Stimulated activated CD4-positive, alpha-beta T cell treated with anti-CD3 and anti-CD28 coated beads, Interleukin-4, amount 100 ng/mL, for 4 hours (primary cell): ENCODE measurements around the gene CWC27.
"Not testable (repeated sequence)": the region's sequence is repeated elsewhere in the genome, so short reads cannot be mapped to it uniquely, and the experiment has no call there.

ENCODE experiments used
- DNase-seq, 2 experiments: peaks; one replicate each; pipeline ENCODE4 v3.0.0-alpha.2; 2020

The CWC27 gene

GRCh38 chr5:64840958-64841357 lies 72.2 kb downstream of the CWC27 start:
- DNase-seq: no peak

- no peak for DNase-seq
These were observed 85.0 kb downstream of the CWC27 start for GRCh38 chr5:64853777-64854176.

GRCh38 chr5:64854855-64855254 lies 86.1 kb downstream of the CWC27 start:
- DNase-seq: no peak

GRCh38 chr5:64859881-64860280 lies 91.2 kb downstream of the CWC27 start:
- DNase-seq: no peak

- no peak for DNase-seq
These were observed 92.6 kb downstream of the CWC27 start for GRCh38 chr5:64861281-64861680.

- no peak for DNase-seq
These were observed 95.4 kb downstream of the CWC27 start for GRCh38 chr5:64864171-64864570.

- DNase-seq: no peak
These were observed 96.9 kb downstream of the CWC27 start for GRCh38 chr5:64865662-64866061.

- DNase-seq: no peak
These were observed 100.7 kb downstream of the CWC27 start for GRCh38 chr5:64869419-64869818.

- no peak for DNase-seq
These were observed 103.3 kb downstream of the CWC27 start for GRCh38 chr5:64872044-64872443.

GRCh38 chr5:64873441-64873840 lies 104.7 kb downstream of the CWC27 start:
- no peak for DNase-seq

- DNase-seq: no peak
These were observed 106.0 kb downstream of the CWC27 start for GRCh38 chr5:64874753-64875152.

GRCh38 chr5:64876203-64876602 lies 107.5 kb downstream of the CWC27 start:
- DNase-seq: no peak

GRCh38 chr5:64880821-64881220 lies 112.1 kb downstream of the CWC27 start:
- no peak for DNase-seq

GRCh38 chr5:64883912-64884311 lies 115.2 kb downstream of the CWC27 start:
- no peak for DNase-seq

- DNase-seq: no peak
These were observed 115.8 kb downstream of the CWC27 start for GRCh38 chr5:64884541-64884940.

- DNase-seq: no peak
These were observed 119.2 kb downstream of the CWC27 start for GRCh38 chr5:64887910-64888309.

GRCh38 chr5:64895748-64896147 lies 127.0 kb downstream of the CWC27 start:
- DNase-seq: no peak

- no peak for DNase-seq
These were observed 131.1 kb downstream of the CWC27 start for GRCh38 chr5:64899838-64900237.

- DNase-seq: no peak
These were observed 131.9 kb downstream of the CWC27 start for GRCh38 chr5:64900618-64901017.

- not testable (repeated sequence) for DNase-seq
These were observed 138.7 kb downstream of the CWC27 start for GRCh38 chr5:64907399-64907798.

GRCh38 chr5:64914396-64914795 lies 145.7 kb downstream of the CWC27 start:
- DNase-seq: no peak

GRCh38 chr5:64918083-64918482 lies 149.4 kb downstream of the CWC27 start:
- no peak for DNase-seq

- no peak for DNase-seq
These were observed 152.7 kb downstream of the CWC27 start for GRCh38 chr5:64921386-64921785.

GRCh38 chr5:64923151-64923685 lies 154.5 kb downstream of the CWC27 start:
- no peak for DNase-seq

- no peak for DNase-seq
These were observed 156.4 kb downstream of the CWC27 start for GRCh38 chr5:64925123-64925522.

GRCh38 chr5:64929833-64930232 lies 161.1 kb downstream of the CWC27 start:
- no peak for DNase-seq
